Esophagus (tissue), 2 donors: ENCODE measurements around the gene HDAC2. TPM values are rescaled to one million over a fixed set of nuclear protein-coding genes. Genes with fewer than 3 reads are reported as not detected.

Experiments used
- polyA plus RNA-seq, 2 donors: library from polyadenylated mRNA; stranded (reverse); fragments of 200-250 nt; gene quantifications; one replicate each; pipeline ENCODE4 v1.2.3, GENCODE V29; 2013
- donor health status: healthy with polysubstance abuse.
- donor health status: Bipolar disorder and iron deficiency.

The HDAC2 gene
- polyA plus RNA-seq, 2 donors = 34.0 to 61.4 TPM

Other genes with a start within 250 kb of the HDAC2 start
- 10 to 100 TPM; 27.9 to 33.0 TPM for gene MARCKS, start 113.8 kb downstream of the HDAC2 start, polyA plus RNA-seq